ENCODE measurements around the gene MYBL2. TPM values are rescaled to one million over a fixed set of nuclear protein-coding genes. Genes with fewer than 3 reads are reported as not detected.

The MYBL2 gene
- total and polyA plus RNA-seq, 12 donors = 0.17 to 6.0 (median 1.0) TPM; not detected in 1

GRCh38 chr20:43676368-43676767 lies 9.5 kb downstream of the MYBL2 start:
- Histone ChIP-seq H3K27ac (no peak overlapping the region), H3K27me3 (no peaks in the 10 kb centered on the region), H3K4me3 (no peak overlapping the region), H3K9me3 (replicated peaks in 1 of 3) (no peaks in the 10 kb centered on the region), H3K4me1 (replicated peaks in 1 of 2) (no peaks in the 10 kb centered on the region), H3K36me3 (replicated peaks in 1 of 2) (no peaks in the 10 kb centered on the region)
- DNase-seq = no peak
- 96 to 98% (median 96%) methylated on average over 5 of the region's 5 CpGs for WGBS, 4 donors
- TF ChIP-seq CTCF (IDR thresholded peaks at IDR 0.05) (no peak), POLR2A (IDR thresholded peaks at IDR 0.05) (no peak)
- intact Hi-C loops (cut with DNase I) = no loop called here

GRCh38 chr20:43680981-43681380 lies 14.1 kb downstream of the MYBL2 start:
- no peaks in the 10 kb centered on the region for H3K9me3 ChIP-seq (replicated peaks in 1 of 3)
- TF ChIP-seq POLR2A (IDR thresholded peaks at IDR 0.05) (no peak), CTCF (IDR thresholded peaks at IDR 0.05) (no peak)
- intact Hi-C loops (cut with DNase I) = no loop called here
- WGBS, 4 donors = 83 to 86% (median 84%) methylated on average over 7 of the region's 7 CpGs
- no peaks in the 10 kb centered on the region for H3K4me1 ChIP-seq (replicated peaks in 1 of 2)
- DNase-seq = no peak
- H3K36me3 ChIP-seq (replicated peaks in 1 of 2) = no peaks in the 10 kb centered on the region
- H3K27ac ChIP-seq = no peak overlapping the region
- no peaks in the 10 kb centered on the region for H3K27me3 ChIP-seq
- H3K4me3 ChIP-seq = no peak overlapping the region

- intact Hi-C loops (cut with DNase I) = no loop called here
- Histone ChIP-seq H3K4me1 (replicated peaks in 1 of 2) (no peaks in the 10 kb centered on the region), H3K36me3 (replicated peaks in 1 of 2) (no peaks in the 10 kb centered on the region), H3K4me3 (no peak overlapping the region), H3K27me3 (no peaks in the 10 kb centered on the region), H3K27ac (no peak overlapping the region), H3K9me3 (replicated peaks in 1 of 3) (no peaks in the 10 kb centered on the region)
- TF ChIP-seq POLR2A (IDR thresholded peaks at IDR 0.05) (no peak), CTCF (IDR thresholded peaks at IDR 0.05) (no peak)
- WGBS, 4 donors = 58 to 87% (median 78%) methylated on average over 4 to 8 of the region's 8 CpGs
- DNase-seq = no peak
Observed at GRCh38 chr20:43681468-43681942, 14.6 kb downstream of the MYBL2 start.

GRCh38 chr20:43681991-43682410 lies 15.1 kb downstream of the MYBL2 start:
- 68 to 77% (median 76%) methylated on average over 2 of the region's 2 CpGs for WGBS, 4 donors
- Histone ChIP-seq H3K27me3 (no peaks in the 10 kb centered on the region), H3K4me1 (replicated peaks in 1 of 2) (no peaks in the 10 kb centered on the region), H3K4me3 (no peak overlapping the region), H3K9me3 (replicated peaks in 1 of 3) (no peaks in the 10 kb centered on the region), H3K27ac (no peak overlapping the region), H3K36me3 (replicated peaks in 1 of 2) (no peaks in the 10 kb centered on the region)
- DNase-seq = no peak
- TF ChIP-seq CTCF (IDR thresholded peaks at IDR 0.05) = no peak
- TF ChIP-seq POLR2A (IDR thresholded peaks at IDR 0.05) = no peak
- intact Hi-C loops (cut with DNase I) = no loop called here

All from adrenal gland (tissue), 12 donors.